Measurements from ENCODE around the gene UNC5B. TPM values are rescaled to one million over a fixed set of nuclear protein-coding genes. Genes with fewer than 3 reads are reported as not detected.

Gene UNC5B
- total RNA-seq, 2 donors from 2014 or later = 10.4 to 11.2 TPM

- intact Hi-C loops (cut with DNase I) = no loop called here
- no peaks in the 10 kb centered on the region for H3K9me3 ChIP-seq
- no peak for TF ChIP-seq POLR2A (IDR thresholded peaks at IDR 0.05)
- no peak for TF ChIP-seq CTCF (IDR thresholded peaks at IDR 0.05)
- H3K4me1 ChIP-seq = no peaks in the 10 kb centered on the region
- H3K4me3 ChIP-seq = no peak overlapping the region
- DNase-seq = no peak
- WGBS, 2 donors = 45 to 68% methylated on average over 4 of the region's 4 CpGs
- no peak overlapping the region for H3K27ac ChIP-seq
- no peak for ATAC-seq
- no peaks in the 10 kb centered on the region for H3K36me3 ChIP-seq (replicated peaks in 1 of 2; ENCODE audit: insufficient read depth in 1 of 2, low read depth in 2 of 2)
- no peaks in the 10 kb centered on the region for H3K27me3 ChIP-seq
These were observed 90.1 kb downstream of the UNC5B start for GRCh38 chr10:71302451-71302850.

- intact Hi-C loops (cut with DNase I) = no loop called here
- Histone ChIP-seq H3K4me1 (no peaks in the 10 kb centered on the region), H3K4me3 (no peak overlapping the region), H3K27ac (no peak overlapping the region), H3K9me3 (no peaks in the 10 kb centered on the region), H3K27me3 (no peaks in the 10 kb centered on the region), H3K36me3 (replicated peaks in 1 of 2; ENCODE audit: insufficient read depth in 1 of 2, low read depth in 2 of 2) (no peaks in the 10 kb centered on the region)
- TF ChIP-seq CTCF (IDR thresholded peaks at IDR 0.05) (peak in 6 of 7 experiments; percentile 20 to 49 (median 36)), POLR2A (IDR thresholded peaks at IDR 0.05) (no peak)
- peak; percentile 49 for ATAC-seq
- no peak for DNase-seq
- 43 to 49% methylated on average over 8 of the region's 8 CpGs for WGBS, 2 donors
These were observed 90.7 kb downstream of the UNC5B start for GRCh38 chr10:71302874-71303568.

- Histone ChIP-seq H3K27ac (no peak overlapping the region), H3K4me1 (no peaks in the 10 kb centered on the region), H3K27me3 (no peaks in the 10 kb centered on the region), H3K36me3 (replicated peaks in 1 of 2; ENCODE audit: insufficient read depth in 1 of 2, low read depth in 2 of 2) (no peaks in the 10 kb centered on the region), H3K4me3 (no peak overlapping the region), H3K9me3 (no peaks in the 10 kb centered on the region)
- WGBS, 2 donors = 0 to 100% methylated on average over 1 of the region's 1 CpG
- DNase-seq = no peak
- no peak for ATAC-seq
- intact Hi-C loops (cut with DNase I) = no loop called here
- TF ChIP-seq POLR2A (IDR thresholded peaks at IDR 0.05) = no peak
- TF ChIP-seq CTCF (IDR thresholded peaks at IDR 0.05) = no peak
These were observed 91.2 kb downstream of the UNC5B start for GRCh38 chr10:71303569-71303907.

- H3K4me1 ChIP-seq = no peaks in the 10 kb centered on the region
- TF ChIP-seq CTCF (IDR thresholded peaks at IDR 0.05) (no peak), POLR2A (IDR thresholded peaks at IDR 0.05) (no peak)
- H3K36me3 ChIP-seq (replicated peaks in 1 of 2; ENCODE audit: insufficient read depth in 1 of 2, low read depth in 2 of 2) = no peaks in the 10 kb centered on the region
- no peak overlapping the region for H3K4me3 ChIP-seq
- H3K9me3 ChIP-seq = no peaks in the 10 kb centered on the region
- WGBS, 2 donors = 58 to 62% methylated on average over 6 of the region's 6 CpGs
- DNase-seq (no peak), ATAC-seq (no peak)
- H3K27ac ChIP-seq = no peak overlapping the region
- intact Hi-C loops (cut with DNase I) = no loop called here
- H3K27me3 ChIP-seq = no peaks in the 10 kb centered on the region
These were observed 92.5 kb downstream of the UNC5B start for GRCh38 chr10:71304914-71305313.

GRCh38 chr10:71306979-71307378 is 94.6 kb downstream of the UNC5B start:
- Histone ChIP-seq H3K9me3 (no peaks in the 10 kb centered on the region), H3K27me3 (no peaks in the 10 kb centered on the region), H3K27ac (no peak overlapping the region), H3K4me1 (no peaks in the 10 kb centered on the region), H3K36me3 (replicated peaks in 1 of 2; ENCODE audit: insufficient read depth in 1 of 2, low read depth in 2 of 2) (no peaks in the 10 kb centered on the region), H3K4me3 (no peak overlapping the region)
- 84 to 100% methylated on average over 1 to 3 of the region's 3 CpGs for WGBS, 2 donors
- no peak for DNase-seq
- intact Hi-C loops (cut with DNase I) = no loop called here
- TF ChIP-seq CTCF (IDR thresholded peaks at IDR 0.05) (no peak), POLR2A (IDR thresholded peaks at IDR 0.05) (no peak)
- ATAC-seq = no peak
